ENCODE data around the gene SYNGAP1.

- TF ChIP-seq, protein P1, sequence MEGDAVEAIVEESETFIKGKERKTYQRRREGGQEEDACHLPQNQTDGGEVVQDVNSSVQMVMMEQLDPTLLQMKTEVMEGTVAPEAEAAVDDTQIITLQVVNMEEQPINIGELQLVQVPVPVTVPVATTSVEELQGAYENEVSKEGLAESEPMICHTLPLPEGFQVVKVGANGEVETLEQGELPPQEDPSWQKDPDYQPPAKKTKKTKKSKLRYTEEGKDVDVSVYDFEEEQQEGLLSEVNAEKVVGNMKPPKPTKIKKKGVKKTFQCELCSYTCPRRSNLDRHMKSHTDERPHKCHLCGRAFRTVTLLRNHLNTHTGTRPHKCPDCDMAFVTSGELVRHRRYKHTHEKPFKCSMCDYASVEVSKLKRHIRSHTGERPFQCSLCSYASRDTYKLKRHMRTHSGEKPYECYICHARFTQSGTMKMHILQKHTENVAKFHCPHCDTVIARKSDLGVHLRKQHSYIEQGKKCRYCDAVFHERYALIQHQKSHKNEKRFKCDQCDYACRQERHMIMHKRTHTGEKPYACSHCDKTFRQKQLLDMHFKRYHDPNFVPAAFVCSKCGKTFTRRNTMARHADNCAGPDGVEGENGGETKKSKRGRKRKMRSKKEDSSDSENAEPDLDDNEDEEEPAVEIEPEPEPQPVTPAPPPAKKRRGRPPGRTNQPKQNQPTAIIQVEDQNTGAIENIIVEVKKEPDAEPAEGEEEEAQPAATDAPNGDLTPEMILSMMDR (IDR thresholded peaks at IDR 0.05; ENCODE audit: insufficient read depth, low read length, poor library complexity, severe bottlenecking), result no peak
- no peak for TF ChIP-seq EZH2phosphoT487 (conservative IDR thresholded peaks at IDR 0.05; ENCODE audit: low read length)
Observed at GRCh38 chr6:33450434-33450833, 30.6 kb downstream of the SYNGAP1 start.
